GM12878 (cell line): Measurements from ENCODE around the gene EXOC7. TPM values are rescaled to one million over a fixed set of nuclear protein-coding genes. Genes with fewer than 3 reads are reported as not detected.

ENCODE experiments used
- ATAC-seq: fragments of 200-7000 bp; cut with Tn5 transposase; 3 replicates; pipeline ENCODE4 v1.9.1; 2020; ENCODE audit warnings: mild to moderate bottlenecking, moderate library complexity
- BruUV-seq: library from RNA; stranded (reverse); fragments of 400-500 nt; replicated peaks from 2 replicates; lab custom pipeline; 2021; lab: Mats Ljungman, UMichigan
- CTCF ChIA-PET: fragments of 300-600 bp; sonication (Branson Sonifier 250); formaldehyde crosslinking; extraction: SDS; loops from one replicate; lab custom pipeline; 2021; ENCODE audit warnings: inconsistent platforms; lab: Yijun Ruan, JAX
- POLR2A ChIA-PET: fragments of 350-600 bp; formaldehyde crosslinking; extraction: SDS; loops from one replicate; lab custom pipeline; 2021; ENCODE audit warnings: inconsistent platforms; lab: Charles Lee
- RAD21 ChIA-PET: fragments of 300-600 bp; sonication (Branson Sonifier 250); formaldehyde crosslinking; loops from one replicate; lab custom pipeline; 2023; ENCODE audit warnings: antibody characterized with exemption; ENCODE audit not compliant: unreplicated experiment; lab: Charles Lee
- SMC1A ChIA-PET: fragments of 300-600 bp; sonication (Branson Sonifier 250); formaldehyde crosslinking; loops from one replicate; lab custom pipeline; 2023; ENCODE audit not compliant: unreplicated experiment, uncharacterized antibody; lab: Charles Lee
- DNase-seq: peaks from one replicate; pipeline ENCODE4 v3.0.0-alpha.2; 2011; ENCODE audit warnings: low read depth, low spot score
- FAIRE-seq: peaks from 3 replicates; lab custom pipeline; 2011; peaks lifted over from hg19 to GRCh38; lab: Jason Lieb, UNC
- H2AFZ ChIP-seq: 2 replicates; pipeline ENCODE4 v1.6.0; 2011; ENCODE audit warnings: low read depth, low read length, control low read depth; ENCODE audit not compliant: control insufficient read depth
- H3K27ac ChIP-seq: 2 replicates; pipeline ENCODE4 v1.5.1; 2011; ENCODE audit warnings: control low read depth; ENCODE audit not compliant: control insufficient read depth, insufficient read depth
- H3K27me3 ChIP-seq, 2 experiments: replicated peaks in 1 of 2; 2 replicates each; pipeline versions ENCODE4 v1.6.0 to v1.6.1; 2011; ENCODE audit warnings: low read length in 1 of 2; ENCODE audit not compliant: control insufficient read depth in 2 of 2, insufficient read depth in 2 of 2
- H3K36me3 ChIP-seq, 2 experiments: 2 replicates each; pipeline ENCODE4 v1.5.1; 2011; ENCODE audit warnings: low read length in 1 of 2; ENCODE audit not compliant: control insufficient read depth in 2 of 2, insufficient read depth in 2 of 2
- H3K4me1 ChIP-seq: 2 replicates; pipeline ENCODE4 v1.6.1; 2011; ENCODE audit warnings: mild to moderate bottlenecking, low read length, moderate library complexity, mixed read lengths; ENCODE audit not compliant: control insufficient read depth, insufficient read depth
- H3K4me2 ChIP-seq: 2 replicates; pipeline ENCODE4 v1.6.0; 2011; ENCODE audit warnings: control low read depth; ENCODE audit not compliant: control insufficient read depth, insufficient read depth
- H3K4me3 ChIP-seq: fragments of 200-600 bp; sonication (generic); 2 replicates; pipeline ENCODE4 v1.5.1; 2016
- H3K79me2 ChIP-seq: 2 replicates; pipeline ENCODE4 v1.6.0; 2011; ENCODE audit warnings: low read length; ENCODE audit not compliant: control insufficient read depth, insufficient read depth
- H3K9ac ChIP-seq: 2 replicates; pipeline ENCODE4 v1.8.0; 2011; ENCODE audit warnings: low read length, control low read depth, mixed read lengths; ENCODE audit not compliant: control insufficient read depth, insufficient read depth
- H3K9me3 ChIP-seq: replicated peaks from 3 replicates; pipeline ENCODE4 v1.5.1; 2011; ENCODE audit warnings: mild to moderate bottlenecking, low read length; ENCODE audit not compliant: control insufficient read depth, insufficient read depth
- H4K20me1 ChIP-seq: 2 replicates; pipeline ENCODE4 v1.6.0; 2011; ENCODE audit not compliant: control insufficient read depth, insufficient read depth
- DPF2 ChIP-seq: fragments of 450-650 bp; IDR thresholded peaks from 2 replicates; pipeline ENCODE4 v1.6.1; 2017; ENCODE audit warnings: mild to moderate bottlenecking
- E4F1 ChIP-seq: fragments of 450-650 bp; IDR thresholded peaks from 2 replicates; pipeline ENCODE4 v1.6.1; 2018; ENCODE audit warnings: borderline replicate concordance, mild to moderate bottlenecking; ENCODE audit not compliant: partially characterized antibody
- ETV6 ChIP-seq, 2 experiments: fragments of 450-650 bp in 1 of 2; IDR thresholded peaks in 1 of 2; conservative IDR thresholded peaks in 1 of 2; 2 replicates each; pipeline ENCODE4 v1.6.1; 2014; ENCODE audit warnings: antibody characterized with exemption in 1 of 2, borderline replicate concordance in 1 of 2, low read depth in 1 of 2, mild to moderate bottlenecking in 1 of 2, moderate library complexity in 1 of 2
- KDM1A ChIP-seq: fragments of 200-600 bp; sonication (generic); IDR thresholded peaks from 2 replicates; pipeline ENCODE4 v1.6.1; 2016; ENCODE audit warnings: borderline replicate concordance
- POLR2A ChIP-seq: IDR thresholded peaks from 2 replicates; pipeline ENCODE4 v1.6.1; 2011; ENCODE audit warnings: low read depth, mild to moderate bottlenecking, low read length
- RBBP5 ChIP-seq: fragments of 200-600 bp; sonication (generic); conservative IDR thresholded peaks from 2 replicates; pipeline ENCODE4 v1.6.1; 2016
- RCOR1 ChIP-seq: conservative IDR thresholded peaks from 2 replicates; pipeline ENCODE4 v1.6.1; 2012; ENCODE audit warnings: low read depth, low read length, improper control_type of control experiment
- SPI1 ChIP-seq: IDR thresholded peaks from 2 replicates; pipeline ENCODE4 v1.6.1; 2011; ENCODE audit warnings: low read depth, mild to moderate bottlenecking, low read length, moderate library complexity, borderline replicate concordance; ENCODE audit not compliant: insufficient read depth
- STAT3 ChIP-seq: IDR thresholded peaks from 2 replicates; pipeline ENCODE4 v1.6.1; 2011; ENCODE audit warnings: low read depth, low read length, improper control_type of control experiment
- SUPT20H ChIP-seq: IDR thresholded peaks from 2 replicates; pipeline ENCODE4 v1.6.1; 2011; ENCODE audit warnings: low read depth, mild to moderate bottlenecking, low read length, moderate library complexity, borderline replicate concordance; ENCODE audit not compliant: control insufficient read depth
- USF2 ChIP-seq: IDR thresholded peaks from 2 replicates; pipeline ENCODE4 v1.6.1; 2011; ENCODE audit warnings: low read depth, low read length, improper control_type of control experiment, borderline replicate concordance
- WGBS: methylation state at CpG from one replicate; pipeline ENCODE4 v1.1.6; 2016; ENCODE audit warnings: low lambda C conversion rate; ENCODE audit not compliant: insufficient replicate concordance, insufficient coverage; ENCODE audit errors: missing lambda C conversion rate; 5-methylcytosine and 5-hydroxymethylcytosine counted together
- in situ Hi-C: fragments of 300-500 bp; cut with MboI; formaldehyde crosslinking; loops from 9 replicates; pipeline ENCODE4 v1.14.3; 2018; ENCODE audit warnings: mixed read lengths
- intact Hi-C: fragments of 100-400 bp; cut with micrococcal nuclease; formaldehyde crosslinking; loops from one replicate; pipeline ENCODE4 v1.14.2; 2022; ENCODE audit not compliant: unreplicated experiment
- polyA plus RNA-seq, 11 experiments: library from polyadenylated mRNA; depleted of rRNA in 4 of 11; unstranded in 6 of 11; stranded (reverse) in 5 of 11; fragments of >200 nt; fragmentation: Nextera tagmentation in 4 of 11; fragmentation: Illumina TruSeq in 1 of 11; extraction: Ambion mirVana in 4 of 11; extraction: Trizol in 1 of 11; gene quantifications; 1 replicate in 1 of 11; 2 replicates in 10 of 11; pipeline versions ENCODE4 v1.2.1 to v1.2.3, GENCODE V29; 2011 to 2016; ENCODE audit warnings: inconsistent platforms in 2 of 11, missing spikeins in 2 of 11, low read depth in 1 of 11
- total RNA-seq, 4 experiments: library from RNA; depleted of rRNA in 3 of 4; stranded (reverse); fragments of >200 nt in 3 of 4; fragmentation: Illumina TruSeq in 1 of 4; extraction: Trizol in 1 of 4; gene quantifications; 2 replicates each; pipeline versions ENCODE4 v1.2.1 to v1.2.3, GENCODE V29; 2013 to 2021
- TF ChIP-seq, protein P1 (sequence below): IDR thresholded peaks from 2 replicates; pipeline ENCODE4 v1.6.1; 2012; ENCODE audit warnings: improper control_type of control experiment, low read depth, low read length; ENCODE audit not compliant: insufficient replicate concordance
- TF ChIP-seq, protein P2 (sequence below): fragments of 450-650 bp; IDR thresholded peaks from 2 replicates; pipeline ENCODE4 v1.6.1; 2016; ENCODE audit warnings: mild to moderate bottlenecking

The EXOC7 gene
- total and polyA plus RNA-seq, 10 of the 15 experiments (the other 5 are each of a cell fraction or from before 2014, with no cell fraction given) = 18.8 to 71.3 (median 48.2) TPM

GRCh38 chr17:76087531-76087930, 16.1 kb downstream of the EXOC7 start (continued):
- TF ChIP-seq RBBP5 (no peak), POLR2A (no peak), DPF2 (no peak)

GRCh38 chr17:76086384-76086783, 17.2 kb downstream of the EXOC7 start:
- Histone ChIP-seq H3K4me2 (no peak overlapping the region), H3K27me3 (no peaks in the 10 kb centered on the region), H3K4me3 (no peak overlapping the region), H3K4me1 (no peaks in the 10 kb centered on the region), H3K9me3 (no peaks in the 10 kb centered on the region), H3K27ac (no peak overlapping the region), H3K79me2 (no peaks in the 10 kb centered on the region), H4K20me1 (no peaks in the 10 kb centered on the region), H2AFZ (no peak overlapping the region), H3K9ac (no peak overlapping the region), H3K36me3 (peaks cover 13 to 20% of the 10 kb centered on the region in 2 experiments; a peak in 3 of 4 replicates)
- WGBS = 95% methylated on average over 7 of the region's 9 CpGs
- BruUV-seq = no TSS peak
- ChIA-PET CTCF (no interaction called here), SMC1A (no interaction called here), RAD21 (no interaction called here), POLR2A (no interaction called here)
- DNase-seq (no peak), ATAC-seq (no peak), FAIRE-seq (no peak)
- in situ Hi-C loops (no loop called here), intact Hi-C loops (no loop called here)
- TF ChIP-seq ETV6 (conservative IDR thresholded peaks at IDR 0.05 in 1 of 2, IDR thresholded peaks at IDR 0.05 in 1 of 2; ENCODE audit: borderline replicate concordance in 1 of 2, low read depth in 1 of 2) = no peak
- TF ChIP-seq SPI1 = no peak
- TF ChIP-seq, protein P1, sequence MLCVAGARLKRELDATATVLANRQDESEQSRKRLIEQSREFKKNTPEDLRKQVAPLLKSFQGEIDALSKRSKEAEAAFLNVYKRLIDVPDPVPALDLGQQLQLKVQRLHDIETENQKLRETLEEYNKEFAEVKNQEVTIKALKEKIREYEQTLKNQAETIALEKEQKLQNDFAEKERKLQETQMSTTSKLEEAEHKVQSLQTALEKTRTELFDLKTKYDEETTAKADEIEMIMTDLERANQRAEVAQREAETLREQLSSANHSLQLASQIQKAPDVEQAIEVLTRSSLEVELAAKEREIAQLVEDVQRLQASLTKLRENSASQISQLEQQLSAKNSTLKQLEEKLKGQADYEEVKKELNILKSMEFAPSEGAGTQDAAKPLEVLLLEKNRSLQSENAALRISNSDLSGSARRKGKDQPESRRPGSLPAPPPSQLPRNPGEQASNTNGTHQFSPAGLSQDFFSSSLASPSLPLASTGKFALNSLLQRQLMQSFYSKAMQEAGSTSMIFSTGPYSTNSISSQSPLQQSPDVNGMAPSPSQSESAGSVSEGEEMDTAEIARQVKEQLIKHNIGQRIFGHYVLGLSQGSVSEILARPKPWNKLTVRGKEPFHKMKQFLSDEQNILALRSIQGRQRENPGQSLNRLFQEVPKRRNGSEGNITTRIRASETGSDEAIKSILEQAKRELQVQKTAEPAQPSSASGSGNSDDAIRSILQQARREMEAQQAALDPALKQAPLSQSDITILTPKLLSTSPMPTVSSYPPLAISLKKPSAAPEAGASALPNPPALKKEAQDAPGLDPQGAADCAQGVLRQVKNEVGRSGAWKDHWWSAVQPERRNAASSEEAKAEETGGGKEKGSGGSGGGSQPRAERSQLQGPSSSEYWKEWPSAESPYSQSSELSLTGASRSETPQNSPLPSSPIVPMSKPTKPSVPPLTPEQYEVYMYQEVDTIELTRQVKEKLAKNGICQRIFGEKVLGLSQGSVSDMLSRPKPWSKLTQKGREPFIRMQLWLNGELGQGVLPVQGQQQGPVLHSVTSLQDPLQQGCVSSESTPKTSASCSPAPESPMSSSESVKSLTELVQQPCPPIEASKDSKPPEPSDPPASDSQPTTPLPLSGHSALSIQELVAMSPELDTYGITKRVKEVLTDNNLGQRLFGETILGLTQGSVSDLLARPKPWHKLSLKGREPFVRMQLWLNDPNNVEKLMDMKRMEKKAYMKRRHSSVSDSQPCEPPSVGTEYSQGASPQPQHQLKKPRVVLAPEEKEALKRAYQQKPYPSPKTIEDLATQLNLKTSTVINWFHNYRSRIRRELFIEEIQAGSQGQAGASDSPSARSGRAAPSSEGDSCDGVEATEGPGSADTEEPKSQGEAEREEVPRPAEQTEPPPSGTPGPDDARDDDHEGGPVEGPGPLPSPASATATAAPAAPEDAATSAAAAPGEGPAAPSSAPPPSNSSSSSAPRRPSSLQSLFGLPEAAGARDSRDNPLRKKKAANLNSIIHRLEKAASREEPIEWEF = no peak
- TF ChIP-seq, protein P2, sequence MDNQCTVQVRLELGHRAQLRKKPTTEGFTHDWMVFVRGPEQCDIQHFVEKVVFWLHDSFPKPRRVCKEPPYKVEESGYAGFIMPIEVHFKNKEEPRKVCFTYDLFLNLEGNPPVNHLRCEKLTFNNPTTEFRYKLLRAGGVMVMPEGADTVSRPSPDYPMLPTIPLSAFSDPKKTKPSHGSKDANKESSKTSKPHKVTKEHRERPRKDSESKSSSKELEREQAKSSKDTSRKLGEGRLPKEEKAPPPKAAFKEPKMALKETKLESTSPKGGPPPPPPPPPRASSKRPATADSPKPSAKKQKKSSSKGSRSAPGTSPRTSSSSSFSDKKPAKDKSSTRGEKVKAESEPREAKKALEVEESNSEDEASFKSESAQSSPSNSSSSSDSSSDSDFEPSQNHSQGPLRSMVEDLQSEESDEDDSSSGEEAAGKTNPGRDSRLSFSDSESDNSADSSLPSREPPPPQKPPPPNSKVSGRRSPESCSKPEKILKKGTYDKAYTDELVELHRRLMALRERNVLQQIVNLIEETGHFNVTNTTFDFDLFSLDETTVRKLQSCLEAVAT = no peak
- TF ChIP-seq STAT3 = no peak
- TF ChIP-seq RCOR1 = no peak
- TF ChIP-seq USF2 = no peak
- TF ChIP-seq KDM1A = no peak
- no peak for TF ChIP-seq SUPT20H
- no peak for TF ChIP-seq E4F1
